ENCODE results near the gene FRAS1. TPM values are rescaled to one million over a fixed set of nuclear protein-coding genes. Genes with fewer than 3 reads are reported as not detected.
"Not testable (repeated sequence)": the region's sequence is repeated elsewhere in the genome, so short reads cannot be mapped to it uniquely, and the experiment has no call there.

Gene FRAS1
- total RNA-seq, 1 experiment from 2014 or later: 0.23 TPM

DNA sequence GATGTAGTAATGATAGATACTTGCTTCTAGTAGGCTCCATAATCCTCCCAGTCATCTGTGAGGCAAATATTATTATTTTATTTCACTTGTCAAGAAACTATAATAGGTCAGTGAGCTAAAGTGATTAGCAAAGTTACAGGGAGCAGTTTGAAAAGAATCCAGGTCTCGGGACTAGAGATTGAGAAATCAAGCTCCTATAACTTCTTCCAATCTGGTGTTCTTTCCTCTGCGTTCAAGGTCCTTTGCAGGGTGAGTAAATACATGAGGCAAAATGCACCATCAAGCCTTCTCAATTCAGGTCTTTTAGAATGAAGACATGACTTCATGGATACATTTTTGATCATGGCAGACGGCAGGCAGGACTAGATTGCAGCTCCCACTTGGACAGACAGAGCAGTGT, 150.4 kb downstream of the FRAS1 start:
- Histone ChIP-seq H3K27ac (ENCODE audit: low read length) (no peak overlapping the region), H3K4me3 (ENCODE audit: low read depth in 2 of 2, low read length in 2 of 2) (no peak overlapping the region), H3K27me3 (ENCODE audit: control insufficient read depth, insufficient read depth, low read length) (no peaks in the 10 kb centered on the region; the same call in 1 of the 2 replicates), H3K36me3 (ENCODE audit: control insufficient read depth, insufficient read depth, low read length) (no peaks in the 10 kb centered on the region), H3K9me3 (ENCODE audit: control insufficient read depth, insufficient read depth, low read depth, low read length) (no peaks in the 10 kb centered on the region), H3K4me1 (ENCODE audit: control insufficient read depth, insufficient read depth, low read length) (no peaks in the 10 kb centered on the region)
- in situ Hi-C loops (cut with HindIII; ENCODE audit: low pct_unique_long_range_greater_than_20kb, low sequenced_read_pairs) (no loop called here), intact Hi-C loops (cut with micrococcal nuclease; ENCODE audit: unreplicated experiment) (no loop called here)
- POLR2A ChIA-PET: no interaction called here
- TF ChIP-seq, protein P1, sequence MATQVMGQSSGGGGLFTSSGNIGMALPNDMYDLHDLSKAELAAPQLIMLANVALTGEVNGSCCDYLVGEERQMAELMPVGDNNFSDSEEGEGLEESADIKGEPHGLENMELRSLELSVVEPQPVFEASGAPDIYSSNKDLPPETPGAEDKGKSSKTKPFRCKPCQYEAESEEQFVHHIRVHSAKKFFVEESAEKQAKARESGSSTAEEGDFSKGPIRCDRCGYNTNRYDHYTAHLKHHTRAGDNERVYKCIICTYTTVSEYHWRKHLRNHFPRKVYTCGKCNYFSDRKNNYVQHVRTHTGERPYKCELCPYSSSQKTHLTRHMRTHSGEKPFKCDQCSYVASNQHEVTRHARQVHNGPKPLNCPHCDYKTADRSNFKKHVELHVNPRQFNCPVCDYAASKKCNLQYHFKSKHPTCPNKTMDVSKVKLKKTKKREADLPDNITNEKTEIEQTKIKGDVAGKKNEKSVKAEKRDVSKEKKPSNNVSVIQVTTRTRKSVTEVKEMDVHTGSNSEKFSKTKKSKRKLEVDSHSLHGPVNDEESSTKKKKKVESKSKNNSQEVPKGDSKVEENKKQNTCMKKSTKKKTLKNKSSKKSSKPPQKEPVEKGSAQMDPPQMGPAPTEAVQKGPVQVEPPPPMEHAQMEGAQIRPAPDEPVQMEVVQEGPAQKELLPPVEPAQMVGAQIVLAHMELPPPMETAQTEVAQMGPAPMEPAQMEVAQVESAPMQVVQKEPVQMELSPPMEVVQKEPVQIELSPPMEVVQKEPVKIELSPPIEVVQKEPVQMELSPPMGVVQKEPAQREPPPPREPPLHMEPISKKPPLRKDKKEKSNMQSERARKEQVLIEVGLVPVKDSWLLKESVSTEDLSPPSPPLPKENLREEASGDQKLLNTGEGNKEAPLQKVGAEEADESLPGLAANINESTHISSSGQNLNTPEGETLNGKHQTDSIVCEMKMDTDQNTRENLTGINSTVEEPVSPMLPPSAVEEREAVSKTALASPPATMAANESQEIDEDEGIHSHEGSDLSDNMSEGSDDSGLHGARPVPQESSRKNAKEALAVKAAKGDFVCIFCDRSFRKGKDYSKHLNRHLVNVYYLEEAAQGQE (IDR thresholded peaks at IDR 0.05; ENCODE audit: insufficient read depth in 1 of 2, low read depth in 2 of 2, low read length in 1 of 2): no peak
- no peak for TF ChIP-seq SIN3A (IDR thresholded peaks at IDR 0.05; ENCODE audit: borderline replicate concordance, insufficient read depth, low read depth, low read length)
- no peak for TF ChIP-seq POLR2AphosphoS5 (IDR thresholded peaks at IDR 0.05; ENCODE audit: low read depth, low read length)
- no peak for TF ChIP-seq CTCF (IDR thresholded peaks at IDR 0.05)
- TF ChIP-seq TCF7L2 (IDR thresholded peaks at IDR 0.05; ENCODE audit: low read depth, low read length): no peak
- CTCF ChIA-PET: no interaction called here
- DNase-seq (ENCODE audit: low read depth, low spot score): no peak
- no TSS peak for BruUV-seq (replicated peaks)
- ATAC-seq: no peak

- Histone ChIP-seq H3K27ac (ENCODE audit: low read length) (no peak overlapping the region), H3K4me1 (ENCODE audit: control insufficient read depth, insufficient read depth, low read length) (no peaks in the 10 kb centered on the region), H3K4me3 (ENCODE audit: low read depth in 2 of 2, low read length in 2 of 2) (no peak overlapping the region), H3K27me3 (ENCODE audit: control insufficient read depth, insufficient read depth, low read length) (no peaks in the 10 kb centered on the region; the same call in 1 of the 2 replicates), H3K9me3 (ENCODE audit: control insufficient read depth, insufficient read depth, low read depth, low read length) (no peaks in the 10 kb centered on the region), H3K36me3 (ENCODE audit: control insufficient read depth, insufficient read depth, low read length) (no peaks in the 10 kb centered on the region)
- no peak for DNase-seq (ENCODE audit: low read depth, low spot score)
- ChIA-PET POLR2A (no interaction called here), CTCF (no interaction called here)
- TF ChIP-seq SIN3A (IDR thresholded peaks at IDR 0.05; ENCODE audit: borderline replicate concordance, insufficient read depth, low read depth, low read length) (no peak), CTCF (IDR thresholded peaks at IDR 0.05) (no peak), POLR2AphosphoS5 (IDR thresholded peaks at IDR 0.05; ENCODE audit: low read depth, low read length) (no peak), TCF7L2 (IDR thresholded peaks at IDR 0.05; ENCODE audit: low read depth, low read length) (no peak)
- TF ChIP-seq, protein P1 (IDR thresholded peaks at IDR 0.05; ENCODE audit: insufficient read depth in 1 of 2, low read depth in 2 of 2, low read length in 1 of 2): no peak
- in situ Hi-C loops (cut with HindIII; ENCODE audit: low pct_unique_long_range_greater_than_20kb, low sequenced_read_pairs) (no loop called here), intact Hi-C loops (cut with micrococcal nuclease; ENCODE audit: unreplicated experiment) (no loop called here)
- no TSS peak for BruUV-seq (replicated peaks)
- no peak for ATAC-seq
Observed at GRCh38 chr4:78207951-78208350, 150.8 kb downstream of the FRAS1 start.

GRCh38 chr4:78208896-78209295, 151.8 kb downstream of the FRAS1 start:
- BruUV-seq (replicated peaks); H3K4me3 ChIP-seq (ENCODE audit: low read depth in 2 of 2, low read length in 2 of 2); H3K9me3 ChIP-seq (ENCODE audit: control insufficient read depth, insufficient read depth, low read depth, low read length); H3K27me3 ChIP-seq (ENCODE audit: control insufficient read depth, insufficient read depth, low read length); in situ Hi-C loops (cut with HindIII; ENCODE audit: low pct_unique_long_range_greater_than_20kb, low sequenced_read_pairs); H3K36me3 ChIP-seq (ENCODE audit: control insufficient read depth, insufficient read depth, low read length); H3K27ac ChIP-seq (ENCODE audit: low read length); DNase-seq (ENCODE audit: low read depth, low spot score); intact Hi-C loops (cut with micrococcal nuclease; ENCODE audit: unreplicated experiment); ATAC-seq; CTCF ChIA-PET; H3K4me1 ChIP-seq (ENCODE audit: control insufficient read depth, insufficient read depth, low read length): not testable (repeated sequence)
- POLR2A ChIA-PET: interaction anchor here (0.6 kb wide), 1 partner anchor 297 kb away, joined by 3 read pairs; no protein-coding TSS in a partner anchor

Data from Panc1 (cell line).